ENCODE data around the gene GINM1. TPM values are rescaled to one million over a fixed set of nuclear protein-coding genes. Genes with fewer than 3 reads are reported as not detected.

GINM1 gene
- total and polyA plus RNA-seq, 2 of the 4 experiments (the other 2 are of a cell fraction) = 23.6 to 24.9 TPM

GRCh38 chr6:149581349-149581748, 15.2 kb downstream of the GINM1 start:
- intact Hi-C loops (cut with micrococcal nuclease) = no loop called here
- POLR2A ChIA-PET (ENCODE audit: unreplicated experiment) = no interaction called here
- H4K91ac ChIP-seq (ENCODE audit: insufficient read depth, low read depth, low read length) = no peak overlapping the region

More at GRCh38 chr6:149581349-149581748, 15.2 kb downstream of the GINM1 start:
- peaks cover 17% of the 10 kb centered on the region for H3K36me3 ChIP-seq (ENCODE audit: control insufficient read depth, insufficient read depth, low read length)
- no peak for DNase-seq
- in situ Hi-C loops (cut with MboI; ENCODE audit: low sequenced_read_pairs) (no loop called here), dilution Hi-C loops (cut with HindIII; ENCODE audit: low sequenced_read_pairs, unreplicated experiment) (no loop called here)
- no peak overlapping the region for H2AK5ac ChIP-seq (ENCODE audit: low read depth, low read length)
- H3K4me2 ChIP-seq (ENCODE audit: low read depth, low read length) = no peak overlapping the region
- H3K23ac ChIP-seq (ENCODE audit: low read depth, low read length) = no peak overlapping the region
- no TSS peak for BruUV-seq (replicated peaks)
- no peak overlapping the region for H2AK9ac ChIP-seq (replicated peaks; ENCODE audit: low read depth, low read length, poor library complexity)
- no peak overlapping the region for H3K56ac ChIP-seq (ENCODE audit: extremely low read depth, insufficient read depth, low read length)
- no peak overlapping the region for H2AFZ ChIP-seq (replicated peaks; ENCODE audit: low read length, poor library complexity)
- WGBS, 2 experiments (ENCODE audit: extremely low coverage in 2 of 2, insufficient read length in 1 of 2) = no CpG with 5 or more reads among the region's 5 CpGs
- no peak overlapping the region for H2BK20ac ChIP-seq (ENCODE audit: low read depth, low read length)
- H4K20me1 ChIP-seq (ENCODE audit: insufficient read depth, low read length) = no peaks in the 10 kb centered on the region; the same call in 1 of the 2 replicates
- H3K4ac ChIP-seq (ENCODE audit: low read depth, low read length) = no peak overlapping the region
- H3K27ac ChIP-seq (ENCODE audit: insufficient read depth, low read length) = no peak overlapping the region
- no peak overlapping the region for H3K9ac ChIP-seq (ENCODE audit: low read depth, low read length)
- H3K18ac ChIP-seq (ENCODE audit: low read depth, low read length) = no peak overlapping the region
- H4K5ac ChIP-seq (ENCODE audit: low read depth, low read length) = no peak overlapping the region
- no peaks in the 10 kb centered on the region for H3K9me3 ChIP-seq (ENCODE audit: control insufficient read depth, insufficient read depth, low read length)
- CTCF ChIA-PET = no interaction called here
- H3K27me3 ChIP-seq (ENCODE audit: control insufficient read depth, insufficient read depth, low read length) = no peaks in the 10 kb centered on the region
- no peak for ATAC-seq (ENCODE audit: low read depth)
- H3K9me1 ChIP-seq (ENCODE audit: insufficient read depth, low read length) = no peaks in the 10 kb centered on the region
- no peak overlapping the region for H4K8ac ChIP-seq (ENCODE audit: low read depth in 2 of 2, low read length in 2 of 2)
- no peak overlapping the region for H2BK15ac ChIP-seq (ENCODE audit: low read depth, low read length)
- no peak overlapping the region for H2BK120ac ChIP-seq (ENCODE audit: low read depth, low read length)
- no peak overlapping the region for H3K14ac ChIP-seq (replicated peaks; ENCODE audit: low read depth, low read length)
- H3K79me1 ChIP-seq (ENCODE audit: low read depth in 1 of 2, low read length in 2 of 2) = peaks cover 9 to 13% of the 10 kb centered on the region in 2 experiments
- H3K4me1 ChIP-seq (ENCODE audit: control insufficient read depth, insufficient read depth, low read length) = no peaks in the 10 kb centered on the region
- TF ChIP-seq CEBPB (IDR thresholded peaks at IDR 0.05; ENCODE audit: low read depth, low read length) = no peak
- no peak overlapping the region for H2BK5ac ChIP-seq (ENCODE audit: low read depth, low read length, poor library complexity, severe bottlenecking)
- no peak overlapping the region for H3K4me3 ChIP-seq (ENCODE audit: insufficient read depth, low read depth, low read length)
